SK-N-MC (cell line): Measurements from ENCODE around the gene COL1A2.

Source experiments
- EZH2 ChIP-seq: fragments of 200-600 bp; sonication (generic); IDR thresholded peaks from one replicate; pipeline ENCODE4 v1.6.1; 2017; ENCODE audit warnings: antibody characterized with exemption
- POLR2AphosphoS5 ChIP-seq: IDR thresholded peaks from 2 replicates; pipeline ENCODE4 v1.6.1; 2012; ENCODE audit warnings: mild to moderate bottlenecking, low read depth, low read length, borderline replicate concordance

GRCh38 chr7:94418851-94419250 lies 24.2 kb downstream of the COL1A2 start:
- TF ChIP-seq POLR2AphosphoS5 (no peak), EZH2 (no peak)
